HPDE6-E6E7 (cell line): ENCODE data around the gene TET2.

ENCODE experiments used
- DNase-seq: peaks from one replicate; pipeline ENCODE4 v3.0.0; 2011; ENCODE audit warnings: missing footprints; ENCODE audit errors: extremely low spot score

Gene TET2

GRCh38 chr4:105140684-105141490 is 5.8 kb upstream of the TET2 start:
- no peak for DNase-seq

GRCh38 chr4:105145156-105145902 is 1.3 kb upstream of the TET2 start:
- DNase-seq: no peak

- no peak for DNase-seq
These were observed 787 bp upstream of the TET2 start for GRCh38 chr4:105145903-105146275.

GRCh38 chr4:105147016-105147552 is 408 bp downstream of the TET2 start:
- no peak for DNase-seq

- no peak for DNase-seq
These were observed 981 bp downstream of the TET2 start for GRCh38 chr4:105147553-105148161.

GRCh38 chr4:105148356-105148755 is 1.7 kb downstream of the TET2 start:
- DNase-seq: no peak

- no peak for DNase-seq
These were observed 2.1 kb downstream of the TET2 start for GRCh38 chr4:105148776-105149175.

GRCh38 chr4:105149771-105150170 is 3.1 kb downstream of the TET2 start:
- no peak for DNase-seq

- DNase-seq: no peak
These were observed 3.8 kb downstream of the TET2 start for GRCh38 chr4:105150503-105150902.

- DNase-seq: no peak
These were observed 7.1 kb downstream of the TET2 start for GRCh38 chr4:105153749-105154148.

- no peak for DNase-seq
These were observed 7.9 kb downstream of the TET2 start for GRCh38 chr4:105154576-105154975.

GRCh38 chr4:105155426-105155825 is 8.8 kb downstream of the TET2 start:
- DNase-seq: no peak

- no peak for DNase-seq
These were observed 12.2 kb downstream of the TET2 start for GRCh38 chr4:105158837-105159236.

GRCh38 chr4:105162123-105162796 is 15.6 kb downstream of the TET2 start:
- no peak for DNase-seq

GRCh38 chr4:105164548-105164947 is 17.9 kb downstream of the TET2 start:
- DNase-seq: no peak

- DNase-seq: no peak
These were observed 19.4 kb downstream of the TET2 start for GRCh38 chr4:105166066-105166465.

GRCh38 chr4:105170711-105171110 is 24.0 kb downstream of the TET2 start:
- DNase-seq: no peak

- no peak for DNase-seq
These were observed 25.2 kb downstream of the TET2 start for GRCh38 chr4:105171912-105172311.

GRCh38 chr4:105174098-105174497 is 27.4 kb downstream of the TET2 start:
- no peak for DNase-seq

GRCh38 chr4:105179539-105180401 is 33.1 kb downstream of the TET2 start:
- DNase-seq: no peak

- no peak for DNase-seq
These were observed 34.6 kb downstream of the TET2 start for GRCh38 chr4:105181259-105181658.
